K562 (cell line): ENCODE data around the gene EIF1B. TPM values are rescaled to one million over a fixed set of nuclear protein-coding genes. Genes with fewer than 3 reads are reported as not detected.

Experiments used
- ATAC-seq: fragments of 200-7000 bp; cut with Tn5 transposase; 3 replicates; pipeline ENCODE4 v1.9.1; 2020; ENCODE audit warnings: moderate library complexity
- BruUV-seq: library from RNA; stranded (reverse); fragments of 400-500 nt; replicated peaks from 2 replicates; lab custom pipeline; 2021; lab: Mats Ljungman, UMichigan
- CTCF ChIA-PET: fragments of 300-600 bp; formaldehyde crosslinking; extraction: SDS; loops from one replicate; lab custom pipeline; 2021; ENCODE audit warnings: low intra/inter-chr PET ratio; lab: Yijun Ruan, JAX
- POLR2A ChIA-PET: fragments of 300-600, 350-650 bp; sonication (Branson Sonifier 250); formaldehyde crosslinking; extraction: SDS; loops from one replicate; lab custom pipeline; 2021; ENCODE audit warnings: antibody characterized with exemption, inconsistent platforms; lab: Yijun Ruan, JAX
- DNase-seq, 4 experiments: peaks; one replicate each; pipeline versions ENCODE4 v3.0.0 to v3.0.0-alpha.2; 2011 to 2018; ENCODE audit warnings: low spot score in 3 of 4, mixed read lengths in 3 of 4; ENCODE audit errors: extremely low read depth in 1 of 4
- FAIRE-seq: peaks from 2 replicates; lab custom pipeline; 2011; peaks lifted over from hg19 to GRCh38; lab: Jason Lieb, UNC
- H2AFZ ChIP-seq: 2 replicates; pipeline ENCODE4 v1.6.0; 2011; ENCODE audit warnings: low read depth, low read length, control low read depth, inconsistent platforms
- H3K27ac ChIP-seq: fragments of 200-600 bp; 3 replicates; pipeline ENCODE4 v1.8.0; 2011; ENCODE audit warnings: low read depth, mild to moderate bottlenecking, control low read depth, inconsistent platforms, low read length, moderate library complexity, mixed read lengths; ENCODE audit errors: extremely low read depth
- H3K27me3 ChIP-seq, 2 experiments: fragments of 300-600 bp in 1 of 2; 2 replicates in 1 of 2; 3 replicates in 1 of 2; pipeline versions ENCODE4 v1.6.0 to v1.8.0; 2011; ENCODE audit warnings: inconsistent platforms in 2 of 2, low read length in 2 of 2, mild to moderate bottlenecking in 1 of 2, mixed read lengths in 1 of 2, moderate library complexity in 1 of 2; ENCODE audit not compliant: control insufficient read depth in 2 of 2, insufficient read depth in 2 of 2
- H3K36me3 ChIP-seq: fragments of 300-600 bp; 3 replicates; pipeline ENCODE4 v1.8.0; 2011; ENCODE audit warnings: mild to moderate bottlenecking, low read length, inconsistent platforms; ENCODE audit not compliant: control insufficient read depth, insufficient read depth
- H3K4me1 ChIP-seq, 2 experiments: fragments of 200-600 bp in 1 of 2; replicated peaks in 1 of 2; 2 replicates in 1 of 2; 3 replicates in 1 of 2; pipeline versions ENCODE4 v1.5.1 to v1.8.0; 2011; ENCODE audit warnings: inconsistent platforms in 2 of 2, low read length in 2 of 2, mild to moderate bottlenecking in 1 of 2, mixed read lengths in 1 of 2, moderate library complexity in 1 of 2; ENCODE audit not compliant: control insufficient read depth in 2 of 2, insufficient read depth in 2 of 2
- H3K4me2 ChIP-seq: 2 replicates; pipeline ENCODE4 v1.6.1; 2011; ENCODE audit warnings: low read length, control low read depth, inconsistent platforms, mixed read lengths; ENCODE audit not compliant: insufficient read depth
- H3K4me3 ChIP-seq: fragments of 200-600 bp; sonication (generic), shearing (Covaris generic); 2 replicates; pipeline ENCODE4 v1.5.1; 2016; ENCODE audit warnings: control low read depth, inconsistent platforms
- H3K79me2 ChIP-seq: fragments of 200-600 bp; 3 replicates; pipeline ENCODE4 v1.8.0; 2011; ENCODE audit warnings: low read length, inconsistent platforms; ENCODE audit not compliant: control insufficient read depth, insufficient read depth
- H3K9ac ChIP-seq, 2 experiments: 2 replicates each; pipeline versions ENCODE4 v1.6.0 to v1.6.1; 2011; ENCODE audit warnings: low read depth in 2 of 2, low read length in 2 of 2, control low read depth in 1 of 2, inconsistent platforms in 1 of 2, mild to moderate bottlenecking in 1 of 2, mixed read lengths in 1 of 2; ENCODE audit not compliant: insufficient read depth in 1 of 2
- H3K9me1 ChIP-seq: one replicate; pipeline ENCODE4 v1.6.0; 2011; ENCODE audit warnings: inconsistent platforms, mild to moderate bottlenecking, low read length, moderate library complexity; ENCODE audit not compliant: control insufficient read depth, insufficient read depth
- H3K9me3 ChIP-seq: replicated peaks from 2 replicates; pipeline ENCODE4 v1.5.1; 2011; ENCODE audit warnings: low read depth, low read length, inconsistent platforms; ENCODE audit not compliant: control insufficient read depth, insufficient read depth
- H4K20me1 ChIP-seq: replicated peaks from 2 replicates; pipeline ENCODE4 v1.6.1; 2011; ENCODE audit warnings: low read length, inconsistent platforms, mixed read lengths; ENCODE audit not compliant: control insufficient read depth, insufficient read depth
- BACH1 ChIP-seq: fragments of 200-800 bp; sonication (Bioruptor generic); IDR thresholded peaks from 2 replicates; pipeline ENCODE4 v1.6.1; 2016; ENCODE audit warnings: missing genetic modification characterization, missing compliant biosample characterization
- BCOR ChIP-seq: fragments of 450-650 bp; IDR thresholded peaks from 2 replicates; pipeline ENCODE4 v1.6.1; 2016
- ETV1 ChIP-seq: fragments of 450-650 bp; conservative IDR thresholded peaks from 2 replicates; pipeline ENCODE4 v1.6.1; 2016; ENCODE audit warnings: missing genetic modification characterization, control low read depth, low read depth, missing compliant biosample characterization
- FIP1L1 ChIP-seq: fragments of 200-400 bp; formaldehyde crosslinking; IDR thresholded peaks from 2 replicates; pipeline ENCODE4 v1.6.1; 2018; ENCODE audit warnings: mild to moderate bottlenecking, low read depth, low read length; ENCODE audit not compliant: poor library complexity, severe bottlenecking
- FOSL1 ChIP-seq: fragments of 200-800 bp; sonication (Bioruptor generic); conservative IDR thresholded peaks from 2 replicates; pipeline ENCODE4 v1.6.1; 2016; ENCODE audit warnings: missing genetic modification characterization, missing compliant biosample characterization
- HNRNPUL1 ChIP-seq: fragments of 200-400 bp; formaldehyde crosslinking; IDR thresholded peaks from 2 replicates; pipeline ENCODE4 v1.6.1; 2017; ENCODE audit warnings: low read length
- L3MBTL2 ChIP-seq: fragments of 450-650 bp; IDR thresholded peaks from 2 replicates; pipeline ENCODE4 v1.6.1; 2016; ENCODE audit warnings: mild to moderate bottlenecking, moderate library complexity
- LEF1 ChIP-seq: fragments of 450-650 bp; IDR thresholded peaks from 2 replicates; pipeline ENCODE4 v1.6.1; 2016; ENCODE audit warnings: mild to moderate bottlenecking
- NFIC ChIP-seq: fragments of 450-650 bp; IDR thresholded peaks from 2 replicates; pipeline ENCODE4 v1.6.1; 2017; ENCODE audit warnings: mild to moderate bottlenecking, inconsistent platforms
- POLR2H ChIP-seq: IDR thresholded peaks from 2 replicates; pipeline ENCODE4 v1.6.1; 2016; ENCODE audit warnings: missing genetic modification characterization, low read depth, mild to moderate bottlenecking, control low read depth, missing compliant biosample characterization, moderate library complexity
- POU5F1 ChIP-seq: fragments of 150-350 bp; IDR thresholded peaks from 2 replicates; pipeline ENCODE4 v1.6.1; 2014; ENCODE audit warnings: borderline replicate concordance, low read length, low read depth, mild to moderate bottlenecking; ENCODE audit not compliant: partially characterized antibody
- XRCC4 ChIP-seq: IDR thresholded peaks from one replicate; pipeline ENCODE4 v1.6.1; 2011; ENCODE audit not compliant: insufficient read depth, insufficient read length; ENCODE audit errors: extremely low read depth
- WGBS: fragments of 100-300 bp; shearing (Covaris generic); methylation state at CpG from one replicate; pipeline ENCODE4 v1.1.6; 2016; ENCODE audit warnings: low coverage, mixed read lengths; ENCODE audit not compliant: insufficient coverage; ENCODE audit errors: missing lambda C conversion rate; 5-methylcytosine and 5-hydroxymethylcytosine counted together
- in situ Hi-C: fragments of 300-500 bp; cut with MboI; formaldehyde crosslinking; loops from 4 replicates; pipeline ENCODE4 v1.15.0; 2018; ENCODE audit warnings: inconsistent platforms, mixed read lengths
- intact Hi-C: fragments of 100-400 bp; cut with micrococcal nuclease; formaldehyde crosslinking; loops from 2 replicates; pipeline ENCODE4 v1.14.2; 2022
- polyA plus RNA-seq, 8 experiments: library from polyadenylated mRNA; depleted of rRNA in 4 of 8; stranded (reverse) in 5 of 8; unstranded in 3 of 8; fragments of >200 nt; fragmentation: Nextera tagmentation in 2 of 8; fragmentation: Illumina TruSeq in 1 of 8; extraction: Ambion mirVana in 2 of 8; extraction: Trizol in 1 of 8; gene quantifications; 2 replicates each; pipeline versions ENCODE4 v1.2.1 to v1.2.3, GENCODE V29; 2011 to 2014; ENCODE audit warnings: inconsistent platforms in 1 of 8, missing spikeins in 1 of 8
- total RNA-seq, 7 experiments: library from RNA; depleted of rRNA in 6 of 7; stranded (reverse); fragments of >200 nt in 6 of 7; fragmentation: Illumina TruSeq in 2 of 7; extraction: Trizol in 2 of 7; gene quantifications; 2 replicates each; pipeline versions ENCODE4 v1.2.1 to v1.2.3, GENCODE V29; 2011 to 2021; ENCODE audit warnings: low replicate concordance in 1 of 7
- TF ChIP-seq, protein P1 (sequence below): sonication (generic); formaldehyde crosslinking; IDR thresholded peaks from 2 replicates; pipeline ENCODE4 v1.8.0; 2022; ENCODE audit warnings: mild to moderate bottlenecking, missing genetic modification reagents
- TF ChIP-seq, protein P2 (sequence below): fragments of 250-450 bp; sonication (Bioruptor Pico); IDR thresholded peaks from 2 replicates; pipeline ENCODE4 v1.9.0; 2021; ENCODE audit warnings: mild to moderate bottlenecking
- TF ChIP-seq, protein P3 (sequence below): fragments of 250-450 bp; sonication (Bioruptor Pico); IDR thresholded peaks from 2 replicates; pipeline ENCODE4 v1.8.0; 2022; ENCODE audit warnings: moderate library complexity, mild to moderate bottlenecking, inconsistent platforms

EIF1B gene
- total and polyA plus RNA-seq, 9 of the 15 experiments (the other 6 are each of a cell fraction or from before 2014, with no cell fraction given), result 18.1 to 184 (median 78.9) TPM

DNA sequence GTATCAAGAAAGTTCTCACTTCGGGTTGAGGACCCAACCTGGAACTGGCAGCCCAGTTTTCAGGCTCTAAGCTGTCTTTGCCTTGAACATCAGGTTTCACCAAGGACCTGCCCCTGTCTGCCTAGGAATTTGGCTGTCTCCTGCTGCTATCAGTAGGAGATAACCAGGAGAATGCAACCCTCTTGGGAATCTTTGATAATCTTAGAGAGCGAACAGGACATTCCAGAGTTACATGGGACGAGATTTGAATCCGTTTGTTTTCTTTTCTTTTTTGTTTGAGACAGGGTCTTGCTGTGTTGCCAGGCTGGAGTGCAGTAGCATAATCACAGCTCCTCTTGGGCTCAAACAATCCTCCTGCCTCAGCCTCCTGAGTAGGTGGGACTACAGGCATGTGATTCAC is 18.0 kb upstream of the EIF1B start (continued):
- TF ChIP-seq, protein P1, sequence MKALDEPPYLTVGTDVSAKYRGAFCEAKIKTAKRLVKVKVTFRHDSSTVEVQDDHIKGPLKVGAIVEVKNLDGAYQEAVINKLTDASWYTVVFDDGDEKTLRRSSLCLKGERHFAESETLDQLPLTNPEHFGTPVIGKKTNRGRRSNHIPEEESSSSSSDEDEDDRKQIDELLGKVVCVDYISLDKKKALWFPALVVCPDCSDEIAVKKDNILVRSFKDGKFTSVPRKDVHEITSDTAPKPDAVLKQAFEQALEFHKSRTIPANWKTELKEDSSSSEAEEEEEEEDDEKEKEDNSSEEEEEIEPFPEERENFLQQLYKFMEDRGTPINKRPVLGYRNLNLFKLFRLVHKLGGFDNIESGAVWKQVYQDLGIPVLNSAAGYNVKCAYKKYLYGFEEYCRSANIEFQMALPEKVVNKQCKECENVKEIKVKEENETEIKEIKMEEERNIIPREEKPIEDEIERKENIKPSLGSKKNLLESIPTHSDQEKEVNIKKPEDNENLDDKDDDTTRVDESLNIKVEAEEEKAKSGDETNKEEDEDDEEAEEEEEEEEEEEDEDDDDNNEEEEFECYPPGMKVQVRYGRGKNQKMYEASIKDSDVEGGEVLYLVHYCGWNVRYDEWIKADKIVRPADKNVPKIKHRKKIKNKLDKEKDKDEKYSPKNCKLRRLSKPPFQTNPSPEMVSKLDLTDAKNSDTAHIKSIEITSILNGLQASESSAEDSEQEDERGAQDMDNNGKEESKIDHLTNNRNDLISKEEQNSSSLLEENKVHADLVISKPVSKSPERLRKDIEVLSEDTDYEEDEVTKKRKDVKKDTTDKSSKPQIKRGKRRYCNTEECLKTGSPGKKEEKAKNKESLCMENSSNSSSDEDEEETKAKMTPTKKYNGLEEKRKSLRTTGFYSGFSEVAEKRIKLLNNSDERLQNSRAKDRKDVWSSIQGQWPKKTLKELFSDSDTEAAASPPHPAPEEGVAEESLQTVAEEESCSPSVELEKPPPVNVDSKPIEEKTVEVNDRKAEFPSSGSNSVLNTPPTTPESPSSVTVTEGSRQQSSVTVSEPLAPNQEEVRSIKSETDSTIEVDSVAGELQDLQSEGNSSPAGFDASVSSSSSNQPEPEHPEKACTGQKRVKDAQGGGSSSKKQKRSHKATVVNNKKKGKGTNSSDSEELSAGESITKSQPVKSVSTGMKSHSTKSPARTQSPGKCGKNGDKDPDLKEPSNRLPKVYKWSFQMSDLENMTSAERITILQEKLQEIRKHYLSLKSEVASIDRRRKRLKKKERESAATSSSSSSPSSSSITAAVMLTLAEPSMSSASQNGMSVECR, result no peak

DNA sequence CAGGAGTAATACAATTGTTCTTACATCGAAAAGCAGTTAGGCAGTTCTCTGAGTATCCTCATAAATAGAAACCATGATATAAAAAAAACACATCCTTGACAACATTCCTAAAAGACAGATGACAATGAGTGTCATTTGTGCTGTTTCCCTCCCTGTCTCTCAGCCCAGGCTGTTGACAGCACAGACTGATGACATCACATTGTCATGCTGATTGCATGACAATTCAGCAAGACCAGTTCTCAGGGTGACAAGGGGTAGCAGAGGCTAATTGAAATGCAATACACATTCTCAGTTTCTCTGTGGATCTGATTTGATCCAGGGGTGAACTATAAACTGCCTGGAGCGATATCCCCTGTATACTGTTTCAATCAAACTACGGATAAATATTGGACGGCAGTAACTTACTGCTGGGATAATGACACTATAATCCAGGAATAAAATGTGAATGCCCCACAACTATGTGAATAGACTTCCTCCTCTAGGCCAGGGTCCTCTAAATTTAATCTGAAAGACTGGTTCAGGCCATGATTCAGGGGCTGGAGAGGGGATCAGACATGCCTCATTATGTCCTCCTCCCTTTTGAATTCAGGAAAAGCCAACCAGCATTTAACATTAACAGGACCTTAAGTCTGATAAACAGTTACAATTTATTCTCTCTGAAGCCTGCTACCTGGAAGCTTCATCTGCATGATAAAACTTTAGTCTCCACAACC is 16.7 kb upstream of the EIF1B start:
- intact Hi-C loops, result no loop called here
- WGBS, result 58% methylated on average over 4 of the region's 4 CpGs
- Histone ChIP-seq H3K27me3 (no peaks in the 10 kb centered on the region), H3K9ac (no peak overlapping the region; a peak in 1 of 4 replicates), H3K36me3 (no peaks in the 10 kb centered on the region), H4K20me1 (no peaks in the 10 kb centered on the region), H3K4me1 (peaks cover 5 to 6% of the 10 kb centered on the region in 2 experiments; a peak in 4 of 5 replicates), H2AFZ (peak overlapping the region; percentile 78), H3K4me2 (no peak overlapping the region), H3K4me3 (no peak overlapping the region), H3K9me3 (no peaks in the 10 kb centered on the region), H3K79me2 (no peaks in the 10 kb centered on the region), H3K9me1 (no peaks in the 10 kb centered on the region), H3K27ac (peak overlapping the region; percentile 22; the same call in 2 of the 3 replicates)
- FAIRE-seq (peak; percentile 93), ATAC-seq (peak; percentile 88), DNase-seq (peak; percentile 27 to 55 (median 47))
- POLR2A ChIA-PET, result interaction anchor here (1.0 to 3.0 kb wide), 2 partner anchors 11 kb away, joined by 3 to 10 read pairs; no protein-coding TSS in a partner anchor
- in situ Hi-C loops, result no loop called here
- CTCF ChIA-PET, result no interaction called here
- BruUV-seq, result no TSS peak
- TF ChIP-seq FIP1L1 (no peak), HNRNPUL1 (no peak), FOSL1 (no peak), BCOR (no peak), LEF1 (no peak), POLR2H (0 out of 2 replicates have a peak, but pooled peaks have one; percentile 15), ETV1 (tag) (peak; percentile 55), L3MBTL2 (no peak), POU5F1 (no peak), XRCC4 (no peak), NFIC (no peak), BACH1 (tag) (peak; percentile 70; the same call in 1 of the 2 replicates)
- TF ChIP-seq, protein P2, sequence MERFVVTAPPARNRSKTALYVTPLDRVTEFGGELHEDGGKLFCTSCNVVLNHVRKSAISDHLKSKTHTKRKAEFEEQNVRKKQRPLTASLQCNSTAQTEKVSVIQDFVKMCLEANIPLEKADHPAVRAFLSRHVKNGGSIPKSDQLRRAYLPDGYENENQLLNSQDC, result no peak
- TF ChIP-seq, protein P3, sequence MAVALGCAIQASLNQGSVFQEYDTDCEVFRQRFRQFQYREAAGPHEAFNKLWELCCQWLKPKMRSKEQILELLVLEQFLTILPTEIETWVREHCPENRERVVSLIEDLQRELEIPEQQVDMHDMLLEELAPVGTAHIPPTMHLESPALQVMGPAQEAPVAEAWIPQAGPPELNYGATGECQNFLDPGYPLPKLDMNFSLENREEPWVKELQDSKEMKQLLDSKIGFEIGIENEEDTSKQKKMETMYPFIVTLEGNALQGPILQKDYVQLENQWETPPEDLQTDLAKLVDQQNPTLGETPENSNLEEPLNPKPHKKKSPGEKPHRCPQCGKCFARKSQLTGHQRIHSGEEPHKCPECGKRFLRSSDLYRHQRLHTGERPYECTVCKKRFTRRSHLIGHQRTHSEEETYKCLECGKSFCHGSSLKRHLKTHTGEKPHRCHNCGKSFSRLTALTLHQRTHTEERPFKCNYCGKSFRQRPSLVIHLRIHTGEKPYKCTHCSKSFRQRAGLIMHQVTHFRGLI (CRISPR knock-in tag), result no peak
